K562 (cell line): ENCODE measurements around the gene MYBPC3. TPM values are rescaled to one million over a fixed set of nuclear protein-coding genes. Genes with fewer than 3 reads are reported as not detected.

Experiments
- ATAC-seq: fragments of 200-7000 bp; cut with Tn5 transposase; 3 replicates; pipeline ENCODE4 v1.9.1; 2020; ENCODE audit warnings: moderate library complexity
- BruUV-seq: library from RNA; stranded (reverse); fragments of 400-500 nt; replicated peaks from 2 replicates; lab custom pipeline; 2021; lab: Mats Ljungman, UMichigan
- CTCF ChIA-PET: fragments of 300-600 bp; formaldehyde crosslinking; extraction: SDS; loops from one replicate; lab custom pipeline; 2021; ENCODE audit warnings: low intra/inter-chr PET ratio; lab: Yijun Ruan, JAX
- POLR2A ChIA-PET: fragments of 300-600, 350-650 bp; sonication (Branson Sonifier 250); formaldehyde crosslinking; extraction: SDS; loops from one replicate; lab custom pipeline; 2021; ENCODE audit warnings: antibody characterized with exemption, inconsistent platforms; lab: Yijun Ruan, JAX
- DNase-seq, 4 experiments: peaks; one replicate each; pipeline versions ENCODE4 v3.0.0 to v3.0.0-alpha.2; 2011 to 2018; ENCODE audit warnings: low spot score in 3 of 4, mixed read lengths in 3 of 4; ENCODE audit errors: extremely low read depth in 1 of 4
- FAIRE-seq: peaks from 2 replicates; lab custom pipeline; 2011; peaks lifted over from hg19 to GRCh38; lab: Jason Lieb, UNC
- H2AFZ ChIP-seq: 2 replicates; pipeline ENCODE4 v1.6.0; 2011; ENCODE audit warnings: low read depth, low read length, control low read depth, inconsistent platforms
- H3K27ac ChIP-seq: fragments of 200-600 bp; 3 replicates; pipeline ENCODE4 v1.8.0; 2011; ENCODE audit warnings: low read depth, mild to moderate bottlenecking, control low read depth, inconsistent platforms, low read length, moderate library complexity, mixed read lengths; ENCODE audit errors: extremely low read depth
- H3K27me3 ChIP-seq, 2 experiments: fragments of 300-600 bp in 1 of 2; 2 replicates in 1 of 2; 3 replicates in 1 of 2; pipeline versions ENCODE4 v1.6.0 to v1.8.0; 2011; ENCODE audit warnings: inconsistent platforms in 2 of 2, low read length in 2 of 2, mild to moderate bottlenecking in 1 of 2, mixed read lengths in 1 of 2, moderate library complexity in 1 of 2; ENCODE audit not compliant: control insufficient read depth in 2 of 2, insufficient read depth in 2 of 2
- H3K36me3 ChIP-seq: fragments of 300-600 bp; 3 replicates; pipeline ENCODE4 v1.8.0; 2011; ENCODE audit warnings: mild to moderate bottlenecking, low read length, inconsistent platforms; ENCODE audit not compliant: control insufficient read depth, insufficient read depth
- H3K4me1 ChIP-seq, 2 experiments: fragments of 200-600 bp in 1 of 2; replicated peaks in 1 of 2; 2 replicates in 1 of 2; 3 replicates in 1 of 2; pipeline versions ENCODE4 v1.5.1 to v1.8.0; 2011; ENCODE audit warnings: inconsistent platforms in 2 of 2, low read length in 2 of 2, mild to moderate bottlenecking in 1 of 2, mixed read lengths in 1 of 2, moderate library complexity in 1 of 2; ENCODE audit not compliant: control insufficient read depth in 2 of 2, insufficient read depth in 2 of 2
- H3K4me2 ChIP-seq: 2 replicates; pipeline ENCODE4 v1.6.1; 2011; ENCODE audit warnings: low read length, control low read depth, inconsistent platforms, mixed read lengths; ENCODE audit not compliant: insufficient read depth
- H3K4me3 ChIP-seq: fragments of 200-600 bp; sonication (generic), shearing (Covaris generic); 2 replicates; pipeline ENCODE4 v1.5.1; 2016; ENCODE audit warnings: control low read depth, inconsistent platforms
- H3K79me2 ChIP-seq: fragments of 200-600 bp; 3 replicates; pipeline ENCODE4 v1.8.0; 2011; ENCODE audit warnings: low read length, inconsistent platforms; ENCODE audit not compliant: control insufficient read depth, insufficient read depth
- H3K9ac ChIP-seq, 2 experiments: 2 replicates each; pipeline versions ENCODE4 v1.6.0 to v1.6.1; 2011; ENCODE audit warnings: low read depth in 2 of 2, low read length in 2 of 2, control low read depth in 1 of 2, inconsistent platforms in 1 of 2, mild to moderate bottlenecking in 1 of 2, mixed read lengths in 1 of 2; ENCODE audit not compliant: insufficient read depth in 1 of 2
- H3K9me1 ChIP-seq: one replicate; pipeline ENCODE4 v1.6.0; 2011; ENCODE audit warnings: inconsistent platforms, mild to moderate bottlenecking, low read length, moderate library complexity; ENCODE audit not compliant: control insufficient read depth, insufficient read depth
- H3K9me3 ChIP-seq: replicated peaks from 2 replicates; pipeline ENCODE4 v1.5.1; 2011; ENCODE audit warnings: low read depth, low read length, inconsistent platforms; ENCODE audit not compliant: control insufficient read depth, insufficient read depth
- H4K20me1 ChIP-seq: replicated peaks from 2 replicates; pipeline ENCODE4 v1.6.1; 2011; ENCODE audit warnings: low read length, inconsistent platforms, mixed read lengths; ENCODE audit not compliant: control insufficient read depth, insufficient read depth
- CTCF ChIP-seq, 3 experiments: IDR thresholded peaks in 2 of 3; conservative IDR thresholded peaks in 1 of 3; 2 replicates each; pipeline ENCODE4 v1.5.1; 2011 to 2012; ENCODE audit warnings: low read length in 3 of 3, mild to moderate bottlenecking in 3 of 3, control low read depth in 2 of 3, improper control_type of control experiment in 1 of 3, inconsistent platforms in 1 of 3, low read depth in 1 of 3, mixed read lengths in 1 of 3, moderate library complexity in 1 of 3; ENCODE audit not compliant: insufficient read depth in 2 of 3
- POLR2AphosphoS5 ChIP-seq: IDR thresholded peaks from 2 replicates; pipeline ENCODE4 v1.6.1; 2011; ENCODE audit warnings: mild to moderate bottlenecking, low read depth, low read length, moderate library complexity; ENCODE audit not compliant: control insufficient read depth, insufficient read depth
- WGBS: fragments of 100-300 bp; shearing (Covaris generic); methylation state at CpG from one replicate; pipeline ENCODE4 v1.1.6; 2016; ENCODE audit warnings: low coverage, mixed read lengths; ENCODE audit not compliant: insufficient coverage; ENCODE audit errors: missing lambda C conversion rate; 5-methylcytosine and 5-hydroxymethylcytosine counted together
- in situ Hi-C: fragments of 300-500 bp; cut with MboI; formaldehyde crosslinking; loops from 4 replicates; pipeline ENCODE4 v1.15.0; 2018; ENCODE audit warnings: inconsistent platforms, mixed read lengths
- intact Hi-C: fragments of 100-400 bp; cut with micrococcal nuclease; formaldehyde crosslinking; loops from 2 replicates; pipeline ENCODE4 v1.14.2; 2022
- polyA plus RNA-seq, 8 experiments: library from polyadenylated mRNA; depleted of rRNA in 4 of 8; stranded (reverse) in 5 of 8; unstranded in 3 of 8; fragments of >200 nt; fragmentation: Nextera tagmentation in 2 of 8; fragmentation: Illumina TruSeq in 1 of 8; extraction: Ambion mirVana in 2 of 8; extraction: Trizol in 1 of 8; gene quantifications; 2 replicates each; pipeline versions ENCODE4 v1.2.1 to v1.2.3, GENCODE V29; 2011 to 2014; ENCODE audit warnings: inconsistent platforms in 1 of 8, missing spikeins in 1 of 8
- total RNA-seq, 7 experiments: library from RNA; depleted of rRNA in 6 of 7; stranded (reverse); fragments of >200 nt in 6 of 7; fragmentation: Illumina TruSeq in 2 of 7; extraction: Trizol in 2 of 7; gene quantifications; 2 replicates each; pipeline versions ENCODE4 v1.2.1 to v1.2.3, GENCODE V29; 2011 to 2021; ENCODE audit warnings: low replicate concordance in 1 of 7
- TF ChIP-seq, protein P1 (sequence below), 2 experiments: fragments of 450-650 bp in 1 of 2; sonication (generic) in 1 of 2; formaldehyde crosslinking in 1 of 2; IDR thresholded peaks in 1 of 2; conservative IDR thresholded peaks in 1 of 2; 2 replicates each; pipeline versions ENCODE4 v1.6.1 to v1.8.1; 2016 to 2023; ENCODE audit warnings: mild to moderate bottlenecking in 2 of 2, moderate library complexity in 2 of 2, inconsistent platforms in 1 of 2, missing genetic modification reagents in 1 of 2
- TF ChIP-seq, protein P2 (sequence below), 2 experiments: fragments of 450-650 bp in 1 of 2; sonication (generic) in 1 of 2; formaldehyde crosslinking in 1 of 2; IDR thresholded peaks; 2 replicates each; pipeline versions ENCODE4 v1.7.1 to v1.9.0; 2016 to 2022; ENCODE audit warnings: inconsistent platforms in 1 of 2, mild to moderate bottlenecking in 1 of 2, missing genetic modification reagents in 1 of 2

MYBPC3 gene
- total and polyA plus RNA-seq, 9 of the 15 experiments (the other 6 are each of a cell fraction or from before 2014, with no cell fraction given): 0.01 TPM; not detected in 8

DNA sequence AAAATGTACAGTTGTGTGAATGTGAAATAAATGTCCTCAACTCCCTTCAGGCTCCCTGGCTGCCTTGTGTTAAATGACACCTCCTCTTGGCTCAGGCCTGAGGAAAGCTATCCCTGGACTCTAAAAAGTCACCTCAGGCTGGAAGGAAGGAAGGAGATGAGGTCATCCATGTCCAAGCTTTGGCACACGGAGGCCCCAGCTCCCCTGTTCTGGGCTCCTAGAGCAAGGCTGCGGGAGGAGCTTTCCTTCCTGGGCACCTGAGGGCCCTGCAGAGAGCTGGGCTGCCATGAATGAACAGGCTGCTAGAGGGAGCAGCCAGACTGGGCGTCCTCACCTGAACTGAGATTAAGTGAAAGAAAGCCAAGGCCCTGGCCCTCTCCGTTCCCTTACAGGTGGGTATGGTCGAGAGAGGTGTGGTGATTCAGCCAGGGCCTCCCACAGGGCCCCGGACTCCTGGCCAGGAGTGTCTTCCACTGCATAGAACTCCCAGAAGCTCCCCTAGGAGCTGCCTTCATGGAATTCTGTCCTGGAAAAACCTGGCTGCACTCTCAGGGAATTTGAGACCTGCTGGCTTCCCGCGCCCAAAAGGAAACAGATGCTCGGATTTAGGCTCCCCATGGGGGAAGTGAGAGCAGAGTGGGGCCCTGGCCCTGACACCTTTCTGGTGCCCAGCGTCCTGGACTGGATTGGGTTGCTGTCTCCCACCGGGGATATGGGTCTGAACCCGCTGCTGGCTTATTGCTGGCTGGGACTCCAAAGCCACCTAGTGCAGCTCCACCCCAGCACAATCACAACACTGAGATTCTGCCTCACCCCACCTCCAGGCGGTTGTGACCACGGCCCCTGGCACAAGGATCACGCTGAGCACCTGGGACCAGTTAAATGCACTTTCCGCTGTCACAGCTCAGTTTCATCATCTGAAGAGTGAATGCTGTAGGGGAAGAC is 22.2 kb downstream of the MYBPC3 start:
- peak overlapping the region in 1 of 2 experiments; percentile 48; a peak in 2 of 4 replicates for H3K9ac ChIP-seq
- in situ Hi-C loops: no loop called here
- POLR2A ChIA-PET: interaction anchor here (0.6 to 1.0 kb wide), 3 partner anchors 17 to 775 kb away, joined by 3 to 4 read pairs (median 3); no protein-coding TSS in a partner anchor
- H3K9me1 ChIP-seq: no peaks in the 10 kb centered on the region
- FAIRE-seq (no peak), ATAC-seq (peak; percentile 40), DNase-seq (no peak)
- intact Hi-C loops: no loop called here
- H3K79me2 ChIP-seq: no peaks in the 10 kb centered on the region
- CTCF ChIA-PET: no interaction called here
- no peak overlapping the region for H3K4me2 ChIP-seq
- no TSS peak for BruUV-seq
- no peaks in the 10 kb centered on the region for H3K9me3 ChIP-seq
- H3K27ac ChIP-seq: no peak overlapping the region
- H3K36me3 ChIP-seq: peaks cover 28% of the 10 kb centered on the region; the same call in 2 of the 3 replicates
- H4K20me1 ChIP-seq: no peaks in the 10 kb centered on the region
- no peak overlapping the region for H3K4me3 ChIP-seq
- no peak overlapping the region for H2AFZ ChIP-seq
- peaks cover 0 to 18% of the 10 kb centered on the region in 2 experiments; a peak in 1 of 5 replicates for H3K4me1 ChIP-seq
- H3K27me3 ChIP-seq: no peaks in the 10 kb centered on the region
- 71% methylated on average over 15 of the region's 16 CpGs for WGBS
- TF ChIP-seq CTCF (IDR thresholded peaks at IDR 0.05 in 2 of 3, conservative IDR thresholded peaks at IDR 0.05 in 1 of 3; ENCODE audit: insufficient read depth in 2 of 3, low read depth in 1 of 3, low read length in 3 of 3) (peak in 2 of 3 experiments; percentile 5 to 11; a peak in 1 of 6 replicates), POLR2AphosphoS5 (peak; percentile 12; the same call in 1 of the 2 replicates)
- TF ChIP-seq, protein P1, sequence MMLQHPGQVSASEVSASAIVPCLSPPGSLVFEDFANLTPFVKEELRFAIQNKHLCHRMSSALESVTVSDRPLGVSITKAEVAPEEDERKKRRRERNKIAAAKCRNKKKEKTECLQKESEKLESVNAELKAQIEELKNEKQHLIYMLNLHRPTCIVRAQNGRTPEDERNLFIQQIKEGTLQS (IDR thresholded peaks at IDR 0.05): peak; percentile 35; the same call in 1 of the 2 replicates
- TF ChIP-seq, protein P1 (CRISPR knock-in tag; conservative IDR thresholded peaks at IDR 0.05): no peak
- TF ChIP-seq, protein P2, sequence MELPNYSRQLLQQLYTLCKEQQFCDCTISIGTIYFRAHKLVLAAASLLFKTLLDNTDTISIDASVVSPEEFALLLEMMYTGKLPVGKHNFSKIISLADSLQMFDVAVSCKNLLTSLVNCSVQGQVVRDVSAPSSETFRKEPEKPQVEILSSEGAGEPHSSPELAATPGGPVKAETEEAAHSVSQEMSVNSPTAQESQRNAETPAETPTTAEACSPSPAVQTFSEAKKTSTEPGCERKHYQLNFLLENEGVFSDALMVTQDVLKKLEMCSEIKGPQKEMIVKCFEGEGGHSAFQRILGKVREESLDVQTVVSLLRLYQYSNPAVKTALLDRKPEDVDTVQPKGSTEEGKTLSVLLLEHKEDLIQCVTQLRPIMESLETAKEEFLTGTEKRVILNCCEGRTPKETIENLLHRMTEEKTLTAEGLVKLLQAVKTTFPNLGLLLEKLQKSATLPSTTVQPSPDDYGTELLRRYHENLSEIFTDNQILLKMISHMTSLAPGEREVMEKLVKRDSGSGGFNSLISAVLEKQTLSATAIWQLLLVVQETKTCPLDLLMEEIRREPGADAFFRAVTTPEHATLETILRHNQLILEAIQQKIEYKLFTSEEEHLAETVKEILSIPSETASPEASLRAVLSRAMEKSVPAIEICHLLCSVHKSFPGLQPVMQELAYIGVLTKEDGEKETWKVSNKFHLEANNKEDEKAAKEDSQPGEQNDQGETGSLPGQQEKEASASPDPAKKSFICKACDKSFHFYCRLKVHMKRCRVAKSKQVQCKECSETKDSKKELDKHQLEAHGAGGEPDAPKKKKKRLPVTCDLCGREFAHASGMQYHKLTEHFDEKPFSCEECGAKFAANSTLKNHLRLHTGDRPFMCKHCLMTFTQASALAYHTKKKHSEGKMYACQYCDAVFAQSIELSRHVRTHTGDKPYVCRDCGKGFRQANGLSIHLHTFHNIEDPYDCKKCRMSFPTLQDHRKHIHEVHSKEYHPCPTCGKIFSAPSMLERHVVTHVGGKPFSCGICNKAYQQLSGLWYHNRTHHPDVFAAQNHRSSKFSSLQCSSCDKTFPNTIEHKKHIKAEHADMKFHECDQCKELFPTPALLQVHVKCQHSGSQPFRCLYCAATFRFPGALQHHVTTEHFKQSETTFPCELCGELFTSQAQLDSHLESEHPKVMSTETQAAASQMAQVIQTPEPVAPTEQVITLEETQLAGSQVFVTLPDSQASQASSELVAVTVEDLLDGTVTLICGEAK (IDR thresholded peaks at IDR 0.05): no peak
- TF ChIP-seq, protein P2 (CRISPR knock-in tag; IDR thresholded peaks at IDR 0.05): no peak
